SK-N-MC (cell line): ENCODE results near the gene TMIGD2.
A peak's percentile ranks its signal among the peaks of the same experiment; 100 is the strongest.

ENCODE experiments used
- DNase-seq: peaks from one replicate; pipeline ENCODE4 v3.0.0-alpha.2; 2011; ENCODE audit warnings: low read depth, low spot score
- H3K27ac ChIP-seq: fragments of 200-600 bp; sonication (generic); 2 replicates; pipeline ENCODE4 v1.5.1; 2016; ENCODE audit warnings: mixed run types
- H3K36me3 ChIP-seq: fragments of 200-600 bp; sonication (generic); 2 replicates; pipeline ENCODE4 v1.6.1; 2017; ENCODE audit warnings: antibody characterized with exemption, low read length, mixed read lengths; ENCODE audit not compliant: insufficient read depth
- H3K4me3 ChIP-seq: fragments of 200-600 bp; sonication (generic); 2 replicates; pipeline ENCODE4 v1.5.1; 2016
- H3K9ac ChIP-seq: fragments of 200-600 bp; sonication (generic); 2 replicates; pipeline ENCODE4 v1.8.0; 2017; ENCODE audit warnings: mixed run types, mixed read lengths; ENCODE audit not compliant: insufficient read length
- H3K9me3 ChIP-seq: fragments of 200-600 bp; sonication (generic); 2 replicates; pipeline ENCODE4 v1.6.1; 2017; ENCODE audit warnings: low read depth, mild to moderate bottlenecking, antibody characterized with exemption, low read length, moderate library complexity, mixed read lengths
- EZH2 ChIP-seq: fragments of 200-600 bp; sonication (generic); IDR thresholded peaks from one replicate; pipeline ENCODE4 v1.6.1; 2017; ENCODE audit warnings: antibody characterized with exemption
- FOXP2 ChIP-seq: optimal IDR thresholded peaks from 2 replicates; pipeline ENCODE3; 2011; ENCODE audit warnings: mild to moderate bottlenecking, moderate library complexity; ENCODE audit not compliant: insufficient read depth; ENCODE audit errors: extremely low read length, control extremely low read depth
- POLR2AphosphoS5 ChIP-seq: IDR thresholded peaks from 2 replicates; pipeline ENCODE4 v1.6.1; 2012; ENCODE audit warnings: mild to moderate bottlenecking, low read depth, low read length, borderline replicate concordance

Gene TMIGD2

GRCh38 chr19:4328243-4328990 is 26.2 kb upstream of the TMIGD2 start:
- H3K9ac ChIP-seq = peak overlapping the region; percentile 65

GRCh38 chr19:4327877-4328242 is 25.7 kb upstream of the TMIGD2 start:
- Histone ChIP-seq H3K9me3 (no peaks in the 10 kb centered on the region), H3K4me3 (peak overlapping the region; percentile 76), H3K27ac (no peak overlapping the region), H3K36me3 (no peaks in the 10 kb centered on the region), H3K9ac (no peak overlapping the region)
- DNase-seq = no peak
- no peak for TF ChIP-seq EZH2
- TF ChIP-seq POLR2AphosphoS5 = no peak
- TF ChIP-seq FOXP2 = no peak

More at GRCh38 chr19:4328243-4328990, 26.2 kb upstream of the TMIGD2 start:
- no peak overlapping the region for H3K27ac ChIP-seq
- no peak for TF ChIP-seq FOXP2
- TF ChIP-seq POLR2AphosphoS5 = peak; percentile 80; the same call in 1 of the 2 replicates
- H3K36me3 ChIP-seq = no peaks in the 10 kb centered on the region
- H3K4me3 ChIP-seq = peak overlapping the region; percentile 82
- peak; percentile 69 for DNase-seq
- H3K9me3 ChIP-seq = no peaks in the 10 kb centered on the region

- DNase-seq = peak; percentile 16
- Histone ChIP-seq H3K36me3 (no peaks in the 10 kb centered on the region), H3K27ac (no peak overlapping the region), H3K9ac (no peak overlapping the region), H3K9me3 (no peaks in the 10 kb centered on the region), H3K4me3 (peak overlapping the region; percentile 76)
- TF ChIP-seq FOXP2 (no peak), EZH2 (no peak), POLR2AphosphoS5 (no peak)
Observed at GRCh38 chr19:4327252-4327876, 25.2 kb upstream of the TMIGD2 start.

GRCh38 chr19:4326837-4327251 is 24.7 kb upstream of the TMIGD2 start:
- Histone ChIP-seq H3K27ac (no peak overlapping the region), H3K9me3 (no peaks in the 10 kb centered on the region), H3K9ac (peak overlapping the region; percentile 41), H3K36me3 (no peaks in the 10 kb centered on the region), H3K4me3 (peak overlapping the region; percentile 76)
- TF ChIP-seq FOXP2 (no peak), POLR2AphosphoS5 (no peak), EZH2 (no peak)
- DNase-seq = no peak

GRCh38 chr19:4326215-4326836 is 24.1 kb upstream of the TMIGD2 start:
- H3K27ac ChIP-seq = no peak overlapping the region
- H3K4me3 ChIP-seq = peak overlapping the region; percentile 76
- no peaks in the 10 kb centered on the region for H3K36me3 ChIP-seq
- no peak for DNase-seq
- TF ChIP-seq FOXP2 (no peak), POLR2AphosphoS5 (no peak), EZH2 (no peak)
- no peaks in the 10 kb centered on the region for H3K9me3 ChIP-seq
- H3K9ac ChIP-seq = no peak overlapping the region

GRCh38 chr19:4324228-4324627 is 22.0 kb upstream of the TMIGD2 start:
- H3K36me3 ChIP-seq = no peaks in the 10 kb centered on the region
- no peak overlapping the region for H3K4me3 ChIP-seq
- no peak overlapping the region for H3K9ac ChIP-seq
- no peaks in the 10 kb centered on the region for H3K9me3 ChIP-seq
- no peak overlapping the region for H3K27ac ChIP-seq
- DNase-seq = no peak
- TF ChIP-seq FOXP2 (no peak), EZH2 (no peak), POLR2AphosphoS5 (no peak)

GRCh38 chr19:4323692-4324091 is 21.5 kb upstream of the TMIGD2 start:
- Histone ChIP-seq H3K36me3 (no peaks in the 10 kb centered on the region), H3K9me3 (no peaks in the 10 kb centered on the region), H3K9ac (no peak overlapping the region), H3K4me3 (no peak overlapping the region), H3K27ac (no peak overlapping the region)
- TF ChIP-seq FOXP2 (no peak), EZH2 (no peak), POLR2AphosphoS5 (no peak)
- DNase-seq = no peak

- DNase-seq = no peak
- Histone ChIP-seq H3K27ac (no peak overlapping the region), H3K4me3 (no peak overlapping the region), H3K9ac (no peak overlapping the region), H3K9me3 (no peaks in the 10 kb centered on the region), H3K36me3 (no peaks in the 10 kb centered on the region)
- TF ChIP-seq POLR2AphosphoS5 = no peak
- TF ChIP-seq EZH2 = no peak
- no peak for TF ChIP-seq FOXP2
Observed at GRCh38 chr19:4322942-4323665, 20.9 kb upstream of the TMIGD2 start.
